GM12873 (cell line): ENCODE data around the gene NR2F1-AS1.

ENCODE experiments used
- CTCF ChIP-seq: IDR thresholded peaks from 2 replicates; pipeline ENCODE4 v1.5.1; 2012; ENCODE audit warnings: low read depth, mild to moderate bottlenecking, moderate library complexity, low read length, control low read depth; ENCODE audit not compliant: insufficient read depth; ENCODE audit errors: missing control alignments

The NR2F1-AS1 gene

GRCh38 chr5:93409691-93410090, 171.3 kb downstream of the NR2F1-AS1 start:
- no peak for TF ChIP-seq CTCF

GRCh38 chr5:93407454-93407853, 173.6 kb downstream of the NR2F1-AS1 start:
- TF ChIP-seq CTCF: no peak

- TF ChIP-seq CTCF: no peak
Observed at GRCh38 chr5:93406971-93407401, 174.0 kb downstream of the NR2F1-AS1 start.

GRCh38 chr5:93404246-93404645, 176.8 kb downstream of the NR2F1-AS1 start:
- no peak for TF ChIP-seq CTCF

- no peak for TF ChIP-seq CTCF
Observed at GRCh38 chr5:93403141-93403928, 177.7 kb downstream of the NR2F1-AS1 start.

GRCh38 chr5:93402451-93402850, 178.6 kb downstream of the NR2F1-AS1 start:
- no peak for TF ChIP-seq CTCF

- TF ChIP-seq CTCF: no peak
Observed at GRCh38 chr5:93401634-93402213, 179.3 kb downstream of the NR2F1-AS1 start.
